ENCODE measurements around the gene TUBA4B. TPM values are rescaled to one million over a fixed set of nuclear protein-coding genes. Genes with fewer than 3 reads are reported as not detected.

Gene TUBA4B
- total RNA-seq, 1 experiment from 2014 or later, result not detected

DNA sequence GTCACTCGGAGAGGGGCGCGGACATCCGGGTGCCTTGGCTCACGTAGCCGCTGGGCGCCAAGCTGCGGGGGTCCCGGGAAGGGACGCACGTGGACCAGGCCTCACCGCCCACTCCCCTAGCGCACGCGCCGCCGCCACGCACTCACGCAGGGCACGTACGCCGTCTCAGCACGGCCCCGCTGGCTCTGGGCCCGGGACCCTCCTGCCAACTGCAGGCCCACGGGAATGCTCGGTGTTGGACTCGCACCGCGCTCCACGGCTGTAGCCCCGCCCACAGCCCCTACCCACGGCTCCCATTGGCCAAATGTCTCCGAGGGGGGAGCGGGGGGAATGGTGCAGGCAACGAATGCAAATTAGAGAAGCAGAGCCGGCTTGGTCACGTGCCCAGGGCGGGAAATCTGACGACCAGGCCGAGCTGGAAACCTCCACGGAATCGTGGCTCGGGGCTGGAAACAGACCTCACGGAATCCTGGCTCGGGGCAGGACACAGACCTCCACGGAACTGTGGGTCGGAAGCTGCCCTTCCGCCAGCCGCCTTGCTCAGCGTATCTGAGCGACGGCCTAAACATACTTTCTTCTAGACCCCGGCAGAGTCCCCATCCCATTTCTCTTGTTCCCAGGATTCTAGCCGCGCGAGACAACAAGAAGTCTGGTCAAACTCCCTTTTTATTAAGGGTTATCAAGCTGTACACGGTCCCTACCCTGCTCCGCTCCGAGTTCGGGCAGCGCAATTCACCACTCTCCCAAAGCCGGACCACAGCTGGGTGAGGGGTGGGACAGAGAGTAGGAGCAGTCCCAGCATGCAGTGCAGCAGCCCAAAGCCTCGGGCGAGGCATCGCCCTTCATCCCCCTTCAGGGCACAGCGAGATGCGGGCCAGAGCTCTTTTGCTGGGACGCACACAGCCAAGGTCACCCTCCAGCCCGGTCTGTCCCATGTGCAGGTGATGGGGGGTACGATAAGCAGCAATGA, 34.0 kb upstream of the TUBA4B start, which contains the start of gene ABCB6:
TSS of gene ABCB6 (minus strand) at position 227 of the 970 bp plus-strand sequence. CDS start 285 bp downstream, outside the sequence.
- peak; percentile 89 for DNase-seq (ENCODE audit: low spot score)

DNA sequence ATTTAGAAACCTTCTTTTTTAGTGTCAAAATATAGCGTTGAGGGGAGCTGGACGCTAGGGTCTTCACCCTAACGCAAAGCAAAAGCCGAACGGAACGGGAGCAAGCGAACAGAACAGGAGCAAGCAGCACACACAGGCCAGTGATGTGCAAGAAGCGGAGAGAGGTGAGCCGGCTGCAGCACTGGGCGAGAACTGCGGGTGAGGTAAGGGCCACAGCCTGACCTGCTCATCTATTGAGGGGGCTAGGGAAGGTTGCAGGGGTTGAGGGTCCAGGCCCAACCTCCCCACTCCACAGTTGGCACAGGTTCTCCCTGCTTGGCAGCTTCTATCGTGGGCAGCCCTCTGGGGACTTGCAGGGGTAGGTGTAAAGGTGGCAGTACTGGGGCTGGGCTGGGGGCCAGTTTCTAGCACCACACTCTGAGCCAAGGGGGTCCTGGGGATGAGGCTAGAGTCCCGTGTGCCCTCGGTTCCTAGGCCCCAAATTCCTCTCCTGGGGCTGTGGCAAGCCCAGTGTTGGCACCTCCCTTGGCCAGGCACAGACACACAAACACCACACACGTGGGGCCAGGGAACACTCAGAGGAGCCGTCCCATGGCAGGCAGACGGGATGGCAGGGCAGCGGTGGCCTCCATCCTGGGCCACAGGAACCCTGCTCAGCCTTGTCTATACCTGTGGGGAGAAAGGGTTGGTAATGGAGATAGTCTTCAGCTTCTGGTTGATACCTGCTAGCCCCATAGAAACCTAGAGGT, 33.1 kb upstream of the TUBA4B start:
- DNase-seq (ENCODE audit: low spot score), result no peak

DNA sequence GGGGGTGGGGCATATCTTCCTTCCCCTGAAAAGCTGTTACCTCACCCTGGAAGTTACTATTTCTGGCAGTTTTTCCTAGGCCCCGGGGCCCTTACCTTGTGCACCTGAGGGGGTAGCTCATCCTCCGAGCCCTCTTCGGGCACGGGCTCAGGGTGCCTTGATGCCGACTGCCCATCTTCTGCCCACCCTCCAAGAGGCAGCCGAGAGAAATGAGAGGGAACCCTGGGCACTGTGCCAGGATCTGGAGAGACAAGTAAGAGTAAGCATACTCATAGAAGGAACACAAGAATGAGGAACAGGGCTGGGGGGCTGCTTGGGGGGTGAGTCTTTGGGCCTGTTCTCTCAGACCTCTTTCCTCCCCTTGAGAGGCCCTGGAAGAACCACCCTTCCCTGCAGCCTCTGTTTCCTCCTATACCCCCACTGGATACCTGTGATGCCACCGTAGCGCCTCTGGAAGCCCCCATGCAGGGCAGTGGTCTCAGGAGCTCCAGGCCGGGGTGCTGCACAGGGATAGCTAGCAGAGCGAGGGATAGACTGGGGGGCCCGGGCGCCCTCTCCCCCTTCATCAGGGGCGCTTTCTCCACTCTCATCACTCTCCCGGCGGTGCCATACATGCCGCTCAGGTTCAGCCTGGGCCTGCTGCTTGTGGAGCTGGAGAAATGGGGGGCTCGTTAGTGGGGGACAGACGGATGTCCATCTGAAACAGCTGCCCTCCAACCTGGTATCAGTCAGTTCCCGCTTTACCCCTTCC, 32.2 kb upstream of the TUBA4B start:
- no peak for DNase-seq (ENCODE audit: low spot score)

DNA sequence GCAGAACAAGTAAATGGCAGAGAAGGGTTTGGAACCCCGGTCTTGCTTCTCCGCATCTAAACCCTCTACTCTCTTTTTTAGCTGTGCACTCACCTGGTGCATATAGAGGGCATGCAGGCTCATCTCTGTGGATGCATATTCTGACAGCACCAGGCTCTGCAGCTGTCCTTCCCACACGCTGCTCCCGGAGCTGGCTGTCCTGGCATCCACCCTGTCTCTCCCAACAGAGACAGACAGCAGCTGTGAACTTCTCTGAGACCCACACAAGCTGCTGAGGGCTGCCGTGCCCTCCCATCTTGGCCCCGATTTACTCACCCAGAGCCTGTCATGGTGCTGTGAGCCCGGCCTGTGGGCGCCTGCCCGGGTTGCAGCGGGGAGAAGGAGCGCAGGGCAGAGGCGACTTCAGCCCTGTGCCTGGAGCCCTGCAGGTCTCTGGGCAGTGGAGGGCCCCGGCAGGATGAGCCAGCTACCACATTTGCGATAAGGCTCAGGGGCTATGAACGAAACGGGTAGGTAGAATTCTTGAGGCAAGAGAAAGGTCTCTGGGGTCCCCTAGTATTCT, 31.0 kb upstream of the TUBA4B start:
- DNase-seq (ENCODE audit: low spot score), result no peak

DNA sequence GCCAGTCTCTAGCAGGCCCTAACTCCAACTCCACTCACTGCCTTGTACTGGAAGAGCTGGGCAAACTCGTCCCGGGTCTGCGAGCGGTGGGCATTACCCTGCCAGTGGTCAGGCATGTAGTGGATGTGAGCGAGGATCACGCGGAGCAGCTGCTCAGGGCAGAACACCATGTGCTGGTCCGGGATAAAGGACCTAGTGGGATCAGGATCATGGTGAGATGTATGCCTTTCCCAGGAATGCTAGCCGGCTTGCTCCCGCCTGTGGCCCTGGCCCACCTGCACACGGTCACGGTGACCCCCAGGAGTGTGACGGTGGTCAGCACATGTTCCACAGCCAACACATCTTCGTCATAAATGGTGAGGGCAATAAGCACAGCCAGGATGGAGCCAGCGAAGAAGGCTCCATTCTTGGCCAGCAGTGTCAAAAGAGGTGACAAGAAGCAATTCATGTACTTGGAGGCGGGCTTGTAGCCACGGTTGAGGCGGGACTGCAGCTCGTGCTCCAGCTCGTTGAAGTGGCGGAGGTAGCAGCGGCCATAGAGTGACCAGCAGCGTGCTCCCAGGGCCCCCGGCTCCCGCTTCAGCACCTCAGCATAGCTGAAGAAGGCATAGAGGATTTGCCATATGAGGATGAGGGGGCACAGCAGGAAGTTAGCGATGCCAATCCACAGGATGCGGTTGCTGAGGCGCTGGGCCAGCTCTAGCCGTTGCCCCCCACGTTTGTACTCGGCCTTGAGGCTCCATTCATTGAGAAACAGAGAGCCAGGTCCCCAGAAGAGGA, 29.0 kb upstream of the TUBA4B start:
- no peak for DNase-seq (ENCODE audit: low spot score)

DNA sequence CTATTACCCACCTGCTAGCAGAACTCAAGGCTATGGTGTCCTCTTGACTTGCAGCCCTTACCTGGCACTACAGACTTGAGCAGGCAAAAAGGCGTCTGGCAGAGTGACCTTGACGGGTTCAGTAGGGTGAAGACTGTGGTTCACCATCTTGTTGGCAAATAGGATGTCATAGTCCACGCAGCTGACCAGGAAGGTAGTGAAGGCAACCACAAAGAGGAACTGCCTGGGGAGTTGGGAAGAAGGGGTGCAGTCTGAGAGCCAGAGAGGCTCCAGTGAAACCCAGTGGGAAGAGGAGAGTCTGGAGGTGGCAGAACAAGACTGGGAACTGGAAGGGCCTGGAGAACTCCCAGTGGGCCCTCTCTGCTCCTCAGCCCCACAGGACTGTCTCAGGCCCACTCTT, 27.7 kb upstream of the TUBA4B start:
- no peak for DNase-seq (ENCODE audit: low spot score)

DNA sequence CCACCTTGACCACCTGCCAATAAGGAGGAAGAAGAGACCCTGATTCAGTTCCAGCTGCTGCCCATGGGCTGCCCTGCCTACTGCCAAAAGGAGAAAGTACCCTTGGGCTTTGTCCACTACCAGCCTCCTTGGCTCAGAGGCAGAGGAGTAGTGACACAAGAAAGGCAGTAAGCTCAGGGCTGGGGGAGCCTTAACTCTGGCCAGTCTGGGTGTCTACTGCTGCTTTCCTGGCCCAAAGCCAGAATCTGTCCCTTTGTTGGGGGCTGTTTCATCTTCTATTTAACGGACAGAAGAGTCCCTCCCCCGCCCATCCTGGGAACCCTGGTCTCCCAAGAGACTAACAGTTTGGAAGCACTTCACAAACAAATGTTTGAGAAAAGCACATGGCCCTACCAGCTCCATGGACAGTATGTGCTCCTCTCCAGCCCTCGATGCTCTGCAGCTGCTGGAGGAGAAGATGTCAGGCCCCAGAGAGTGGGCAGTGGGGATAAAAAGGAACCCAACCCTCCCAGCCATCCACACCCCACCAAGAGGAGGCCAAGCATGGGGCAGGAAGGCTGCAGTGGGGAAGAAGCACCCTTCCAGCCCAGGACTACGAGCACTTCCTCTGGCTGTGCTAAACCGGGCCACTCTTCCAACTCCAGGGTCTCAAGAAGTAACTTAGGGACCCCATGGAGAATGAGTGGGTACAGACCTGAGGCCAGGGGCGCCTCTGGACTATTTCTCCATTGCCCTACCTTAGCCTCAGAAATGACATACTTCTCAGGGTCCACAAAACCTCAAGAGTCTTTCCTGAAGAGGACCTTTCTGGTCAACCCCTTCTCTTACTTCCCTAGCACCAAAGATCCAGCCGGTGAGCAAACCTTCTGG, 24.8 kb upstream of the TUBA4B start:
- DNase-seq (ENCODE audit: low spot score), result no peak

DNA sequence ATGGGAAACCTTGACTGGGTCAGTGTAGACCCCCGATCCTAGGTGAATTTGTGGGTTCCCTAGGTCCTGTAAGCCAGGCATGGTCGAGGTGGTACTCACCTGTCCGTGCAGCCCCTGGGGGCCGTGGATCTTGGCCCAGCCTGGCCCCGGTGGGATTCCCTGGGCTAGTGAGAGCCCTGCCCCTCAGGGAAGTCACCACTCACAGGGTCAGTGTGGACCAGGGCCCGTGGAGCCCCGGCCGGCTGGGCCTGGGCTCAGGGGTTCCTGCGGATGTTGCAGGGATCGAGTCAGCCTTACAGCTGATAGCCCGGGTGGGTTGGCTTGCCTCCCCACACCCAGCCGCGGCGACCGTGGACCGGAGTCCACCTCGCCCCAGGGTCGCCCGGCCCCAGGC, 24.1 kb upstream of the TUBA4B start:
- DNase-seq (ENCODE audit: low spot score), result no peak

DNA sequence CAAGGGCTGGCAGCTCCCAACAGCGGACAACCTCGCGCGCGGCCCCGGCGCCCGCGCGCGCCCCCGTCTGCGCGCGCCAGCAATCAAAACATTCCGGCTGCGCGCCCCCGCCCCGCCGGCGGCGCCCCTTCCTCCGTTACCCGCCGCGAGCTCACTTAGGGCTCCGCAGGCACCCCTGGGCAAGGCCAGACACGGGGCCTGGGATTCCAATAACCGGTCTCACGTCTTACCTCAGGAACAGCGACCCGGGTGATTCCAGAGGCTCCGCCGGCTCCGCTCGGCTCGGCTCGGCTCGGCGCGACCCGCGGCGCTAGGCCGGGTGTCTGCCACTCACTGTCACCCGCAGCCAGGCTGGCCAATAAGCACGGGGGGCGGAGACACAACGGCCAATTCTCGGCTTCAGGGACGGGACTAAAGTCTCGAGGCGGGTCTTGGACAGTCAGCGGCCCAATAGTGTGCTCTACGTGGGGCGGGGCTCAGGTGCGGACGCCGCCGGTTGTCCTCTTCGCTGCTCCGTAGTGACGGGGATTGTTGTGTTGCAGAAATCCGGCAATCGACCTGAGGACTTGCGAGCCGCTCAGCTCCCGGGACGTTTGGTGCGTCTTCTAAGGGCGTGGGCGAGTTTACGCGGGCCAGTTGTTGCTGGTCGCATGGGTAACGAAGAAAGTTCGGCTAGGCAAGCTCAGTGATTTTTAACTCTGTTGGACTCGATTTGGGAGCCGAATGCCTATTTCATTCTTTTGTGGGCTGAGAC, 23.6 kb upstream of the TUBA4B start, which contains the start of the genes ANKZF1 and ATG9A:
TSS of gene ANKZF1 (plus strand) at position 502 of the 754 bp plus-strand sequence. CDS start 452 bp downstream, outside the sequence.
TSS of gene ATG9A (minus strand) at position 332 of the 754 bp plus-strand sequence. CDS start 1,612 bp downstream, outside the sequence.
- peak; percentile 99 for DNase-seq (ENCODE audit: low spot score)

DNA sequence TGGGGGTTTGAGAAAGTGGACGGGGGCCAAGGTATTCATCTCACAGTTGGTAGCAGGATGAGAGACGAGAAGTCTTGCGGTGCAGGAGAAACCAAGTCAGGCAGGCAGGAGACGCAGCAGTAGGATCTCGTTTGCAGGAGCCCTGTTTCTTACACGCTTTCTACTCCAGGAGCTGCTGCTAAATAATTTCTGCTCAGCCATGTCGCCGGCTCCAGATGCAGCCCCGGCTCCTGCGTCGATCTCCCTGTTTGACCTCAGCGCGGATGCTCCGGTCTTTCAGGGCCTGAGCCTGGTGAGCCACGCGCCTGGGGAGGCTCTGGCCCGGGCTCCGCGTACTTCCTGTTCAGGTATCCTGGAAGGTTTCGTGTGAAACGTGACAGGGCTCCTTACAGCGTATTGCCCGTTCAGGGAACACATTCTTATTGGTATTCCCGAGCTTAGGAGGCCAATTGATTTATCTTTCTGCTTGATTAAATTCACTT, 22.9 kb upstream of the TUBA4B start:
- peak; percentile 66 for DNase-seq (ENCODE audit: low spot score)

DNA sequence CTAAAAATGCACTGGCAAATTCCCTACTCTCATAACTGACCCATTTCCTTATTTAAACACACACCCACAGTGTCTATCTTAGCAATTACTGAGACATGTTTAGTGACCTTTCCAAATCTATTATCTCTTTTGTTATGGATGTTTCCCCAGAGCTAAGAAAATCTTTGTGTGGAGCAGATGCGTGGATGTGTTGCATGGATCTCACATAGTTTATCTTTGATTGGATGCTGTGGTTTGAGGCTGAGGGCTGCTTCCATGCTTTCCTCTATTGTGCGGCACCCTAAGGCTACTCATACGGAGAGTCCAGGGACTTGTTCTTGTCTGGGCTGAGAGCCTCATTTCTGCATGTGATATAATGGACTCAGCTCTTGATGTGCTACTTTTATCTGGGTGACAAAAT, 18.7 kb upstream of the TUBA4B start:
- no peak for DNase-seq (ENCODE audit: low spot score)

DNA sequence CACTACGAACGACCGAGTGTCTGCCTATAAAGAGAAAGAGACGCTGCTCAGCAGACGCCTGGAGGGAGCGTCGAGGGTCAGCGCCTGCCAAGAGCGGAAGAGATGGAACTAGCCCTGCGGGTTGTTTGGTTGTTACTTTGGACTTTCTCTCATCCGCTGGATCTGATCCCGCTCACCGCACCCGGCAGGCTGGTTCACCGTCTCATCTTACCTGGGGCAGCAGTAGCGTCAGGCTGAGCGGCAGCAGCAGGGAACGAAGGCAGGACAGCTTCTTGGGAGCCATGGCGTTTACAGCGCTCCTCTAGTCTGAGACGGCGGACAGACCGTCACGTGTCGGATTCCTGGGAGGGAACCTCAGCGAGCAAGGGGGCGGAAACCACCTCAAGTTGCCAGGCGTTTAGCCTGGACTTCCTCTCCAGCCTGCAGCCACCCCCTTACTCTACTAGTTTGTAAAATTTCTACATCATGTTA, 9.7 kb upstream of the TUBA4B start:
- no peak for DNase-seq (ENCODE audit: low spot score)

DNA sequence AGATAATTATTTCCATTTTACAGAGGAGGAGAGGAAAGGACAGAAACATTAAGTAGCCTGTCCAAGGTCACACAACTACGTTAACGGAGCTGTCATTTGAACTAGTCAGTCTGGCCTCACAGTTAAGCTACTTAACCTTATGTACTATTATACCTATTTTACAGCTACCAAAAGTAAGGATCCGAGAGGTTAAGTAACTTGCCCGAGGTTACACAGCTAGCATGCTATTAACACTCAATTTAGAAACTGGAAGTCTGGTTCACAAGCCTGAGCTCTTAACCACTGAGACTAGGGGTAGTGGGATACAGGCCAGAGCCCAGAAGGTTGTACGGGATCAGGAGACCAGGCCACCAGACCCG, 8.3 kb upstream of the TUBA4B start:
- no peak for DNase-seq (ENCODE audit: low spot score)

DNA sequence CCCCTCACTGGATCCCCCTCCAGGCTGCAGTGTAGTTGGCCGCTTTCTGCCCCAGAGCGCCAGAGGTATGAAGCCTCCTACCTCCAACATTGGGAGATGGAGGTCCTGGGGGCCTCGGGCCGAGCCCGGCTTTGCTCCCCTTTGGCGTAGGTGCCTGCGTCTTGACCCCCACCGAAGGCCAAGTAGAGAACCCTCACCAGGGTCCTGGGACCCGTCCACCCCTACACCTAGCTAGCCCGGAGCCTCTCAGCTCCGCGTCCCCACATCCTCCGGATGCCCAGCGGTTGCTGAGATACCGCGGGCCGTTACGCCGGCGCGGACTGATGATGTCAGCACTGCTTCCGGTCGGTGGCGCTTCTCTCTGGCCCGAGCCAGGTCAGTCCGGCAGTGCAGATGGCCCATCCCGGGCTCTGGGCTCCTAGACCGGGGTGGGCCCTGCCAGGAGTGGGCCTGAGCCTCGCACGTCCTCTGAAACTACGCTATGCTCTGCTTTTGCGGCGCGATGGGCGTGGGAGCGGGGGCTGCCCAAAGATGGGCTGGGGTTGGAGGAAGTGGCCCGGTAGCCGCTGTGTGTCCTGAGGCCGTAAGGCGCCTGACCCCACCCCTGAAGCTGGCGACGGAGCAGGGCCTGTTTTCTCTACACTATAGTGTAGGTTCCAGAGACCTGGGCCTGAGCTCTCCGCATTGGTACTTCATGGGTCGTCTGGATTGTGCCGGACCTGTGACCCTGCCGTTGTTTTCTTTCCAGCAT, 7.7 kb upstream of the TUBA4B start, which contains the start of the genes GLB1L and STK16:
TSS of gene GLB1L (minus strand) at position 297 of the 751 bp plus-strand sequence. CDS start 1,871 bp downstream, outside the sequence.
TSS of gene STK16 (plus strand) at position 332 of the 751 bp plus-strand sequence. CDS start 521 bp downstream, outside the sequence.
- DNase-seq (ENCODE audit: low spot score), result peak; percentile 95

DNA sequence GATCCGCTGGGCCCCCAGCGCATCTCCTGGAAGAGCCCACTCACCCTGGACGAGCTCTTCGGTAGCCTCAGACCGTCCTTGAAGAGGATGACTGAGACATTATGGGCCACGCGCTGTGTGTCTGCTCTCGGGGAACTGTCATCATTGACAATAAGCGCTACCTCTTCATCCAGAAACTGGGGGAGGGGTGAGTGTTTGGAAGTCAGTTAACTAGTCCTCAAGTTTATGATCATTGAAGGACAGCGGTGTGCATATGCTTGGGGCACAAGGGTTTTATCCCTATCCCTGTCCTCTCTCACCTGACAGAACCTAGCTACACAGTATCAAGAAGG, 7.2 kb upstream of the TUBA4B start:
- DNase-seq (ENCODE audit: low spot score), result no peak

DNA sequence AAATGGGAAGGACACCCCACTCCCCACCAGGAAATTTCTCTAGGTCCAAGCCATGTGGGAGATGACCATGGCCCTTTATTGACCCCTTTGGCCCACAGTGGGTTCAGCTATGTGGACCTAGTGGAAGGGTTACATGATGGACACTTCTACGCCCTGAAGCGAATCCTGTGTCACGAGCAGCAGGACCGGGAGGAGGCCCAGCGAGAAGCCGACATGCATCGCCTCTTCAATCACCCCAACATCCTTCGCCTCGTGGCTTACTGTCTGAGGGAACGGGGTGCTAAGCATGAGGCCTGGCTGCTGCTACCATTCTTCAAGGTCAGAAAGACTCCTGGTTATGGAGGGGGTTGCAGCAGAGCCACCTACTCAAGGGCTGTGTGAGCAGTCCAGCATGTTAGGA, 6.5 kb upstream of the TUBA4B start:
- DNase-seq (ENCODE audit: low spot score), result no peak
